ENCODE results near the gene GMDS. TPM values are rescaled to one million over a fixed set of nuclear protein-coding genes. Genes with fewer than 3 reads are reported as not detected.

GMDS gene
- polyA plus RNA-seq, 1 donor (not counting 4 experiments of a cell fraction or from before 2014, with no cell fraction given), result 22.1 TPM

DNA sequence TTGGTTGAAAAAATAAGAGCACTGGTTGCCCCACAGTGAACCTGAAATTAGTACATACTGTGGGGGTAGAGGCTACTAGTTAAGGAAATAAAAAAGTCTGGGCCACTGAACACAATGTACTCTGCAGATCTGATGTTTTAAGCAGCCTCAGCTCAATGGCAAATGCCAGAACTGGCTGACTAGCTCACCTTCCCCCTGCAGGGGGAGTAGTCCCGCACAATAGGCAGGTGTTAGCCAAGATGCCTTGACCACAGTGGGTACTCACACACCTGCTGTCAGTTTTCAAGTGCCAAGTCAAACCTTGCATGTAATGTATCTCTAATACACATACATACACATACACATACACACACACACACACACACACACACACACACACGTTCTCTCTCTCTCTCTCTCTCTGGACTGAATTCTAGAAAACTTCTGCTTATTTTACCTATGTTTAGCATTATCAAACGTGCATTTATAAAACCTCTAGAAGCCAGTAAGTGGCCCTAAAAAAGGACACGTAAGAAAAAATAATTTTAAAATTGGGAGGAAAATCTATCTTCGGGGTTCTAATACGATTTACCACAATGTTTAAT lies 36.1 kb downstream of the GMDS start:
- TF ChIP-seq EZH2 (IDR thresholded peaks at IDR 0.05; ENCODE audit: low read length), result no peak
- TF ChIP-seq, protein P1, sequence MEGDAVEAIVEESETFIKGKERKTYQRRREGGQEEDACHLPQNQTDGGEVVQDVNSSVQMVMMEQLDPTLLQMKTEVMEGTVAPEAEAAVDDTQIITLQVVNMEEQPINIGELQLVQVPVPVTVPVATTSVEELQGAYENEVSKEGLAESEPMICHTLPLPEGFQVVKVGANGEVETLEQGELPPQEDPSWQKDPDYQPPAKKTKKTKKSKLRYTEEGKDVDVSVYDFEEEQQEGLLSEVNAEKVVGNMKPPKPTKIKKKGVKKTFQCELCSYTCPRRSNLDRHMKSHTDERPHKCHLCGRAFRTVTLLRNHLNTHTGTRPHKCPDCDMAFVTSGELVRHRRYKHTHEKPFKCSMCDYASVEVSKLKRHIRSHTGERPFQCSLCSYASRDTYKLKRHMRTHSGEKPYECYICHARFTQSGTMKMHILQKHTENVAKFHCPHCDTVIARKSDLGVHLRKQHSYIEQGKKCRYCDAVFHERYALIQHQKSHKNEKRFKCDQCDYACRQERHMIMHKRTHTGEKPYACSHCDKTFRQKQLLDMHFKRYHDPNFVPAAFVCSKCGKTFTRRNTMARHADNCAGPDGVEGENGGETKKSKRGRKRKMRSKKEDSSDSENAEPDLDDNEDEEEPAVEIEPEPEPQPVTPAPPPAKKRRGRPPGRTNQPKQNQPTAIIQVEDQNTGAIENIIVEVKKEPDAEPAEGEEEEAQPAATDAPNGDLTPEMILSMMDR (optimal IDR thresholded peaks at IDR 0.05 in 1 of 3, IDR thresholded peaks at IDR 0.05 in 1 of 3, conservative IDR thresholded peaks at IDR 0.05 in 1 of 3; ENCODE audit: extremely low read depth in 1 of 3, insufficient read depth in 2 of 3, low read length in 3 of 3), result peak; percentile 80 to 94 (median 84)
- Histone ChIP-seq H3K4me1 (ENCODE audit: control insufficient read depth, extremely low read depth, insufficient read depth, low read length) (no peaks in the 10 kb centered on the region), H3K27ac (ENCODE audit: control insufficient read depth, insufficient read depth, low read length) (no peak overlapping the region), H3K27me3 (ENCODE audit: control insufficient read depth, extremely low read depth, insufficient read depth, low read length) (no peaks in the 10 kb centered on the region), H3K9me3 (ENCODE audit: control insufficient read depth, low read depth, low read length) (no peaks in the 10 kb centered on the region), H3K79me2 (ENCODE audit: control insufficient read depth, insufficient read depth, low read length) (no peaks in the 10 kb centered on the region), H3K36me3 (ENCODE audit: control insufficient read depth in 2 of 2, extremely low read depth in 1 of 2, insufficient read depth in 2 of 2, low read length in 2 of 2) (no peaks in the 10 kb centered on the region), H4K20me1 (ENCODE audit: control insufficient read depth, extremely low read depth, insufficient read depth, low read length) (no peaks in the 10 kb centered on the region), H3K4me2 (ENCODE audit: control insufficient read depth, extremely low read depth, insufficient read depth, low read depth, low read length) (no peak overlapping the region), H3K4me3 (ENCODE audit: control insufficient read depth in 2 of 3, extremely low read depth in 1 of 3, insufficient read depth in 2 of 3, low read depth in 1 of 3, low read length in 3 of 3) (no peak overlapping the region), H3K9ac (ENCODE audit: control insufficient read depth, extremely low read depth, insufficient read depth, low read length) (no peak overlapping the region), H3K9me1 (ENCODE audit: control insufficient read depth, extremely low read depth, insufficient read depth, low read length) (no peaks in the 10 kb centered on the region), H2AFZ (ENCODE audit: control insufficient read depth, low read length) (no peak overlapping the region)
- DNase-seq (ENCODE audit: low read depth, low spot score) (no peak), FAIRE-seq (peak; percentile 26)
- dilution Hi-C loops (cut with MboI; ENCODE audit: extremely low pct_ligation_motif_present, low sequenced_read_pairs), result no loop called here

DNA sequence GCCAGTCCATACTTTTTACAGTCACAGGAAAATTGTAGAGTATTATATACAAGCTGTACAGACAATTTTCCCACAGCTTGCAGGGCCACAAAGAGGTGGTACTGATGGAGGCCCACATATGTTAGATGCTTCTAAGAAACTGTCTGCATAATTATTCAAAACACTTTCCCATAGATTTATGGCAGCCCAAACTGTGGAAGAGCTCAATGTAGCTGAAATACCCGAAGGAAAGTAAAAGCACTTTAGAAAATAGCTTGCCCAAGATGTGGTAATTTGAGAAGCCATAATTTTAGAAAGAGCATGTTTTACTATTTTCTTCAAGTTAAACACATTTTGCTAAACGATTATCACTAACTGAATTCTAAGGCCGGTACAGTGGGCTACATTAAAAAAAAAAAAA lies 36.9 kb downstream of the GMDS start:
- H2AFZ ChIP-seq (ENCODE audit: control insufficient read depth, low read length), result no peak overlapping the region
- H3K4me1 ChIP-seq (ENCODE audit: control insufficient read depth, extremely low read depth, insufficient read depth, low read length), result no peaks in the 10 kb centered on the region
- no peaks in the 10 kb centered on the region for H4K20me1 ChIP-seq (ENCODE audit: control insufficient read depth, extremely low read depth, insufficient read depth, low read length)
- H3K4me2 ChIP-seq (ENCODE audit: control insufficient read depth, extremely low read depth, insufficient read depth, low read depth, low read length), result no peak overlapping the region
- H3K79me2 ChIP-seq (ENCODE audit: control insufficient read depth, insufficient read depth, low read length), result no peaks in the 10 kb centered on the region
- H3K9ac ChIP-seq (ENCODE audit: control insufficient read depth, extremely low read depth, insufficient read depth, low read length), result no peak overlapping the region
- H3K36me3 ChIP-seq (ENCODE audit: control insufficient read depth in 2 of 2, extremely low read depth in 1 of 2, insufficient read depth in 2 of 2, low read length in 2 of 2), result no peaks in the 10 kb centered on the region
- FAIRE-seq (no peak), DNase-seq (ENCODE audit: low read depth, low spot score) (no peak)
- H3K9me1 ChIP-seq (ENCODE audit: control insufficient read depth, extremely low read depth, insufficient read depth, low read length), result no peaks in the 10 kb centered on the region
- no peaks in the 10 kb centered on the region for H3K9me3 ChIP-seq (ENCODE audit: control insufficient read depth, low read depth, low read length)
- no peak for TF ChIP-seq EZH2 (IDR thresholded peaks at IDR 0.05; ENCODE audit: low read length)
- TF ChIP-seq, protein P1 (optimal IDR thresholded peaks at IDR 0.05 in 1 of 3, IDR thresholded peaks at IDR 0.05 in 1 of 3, conservative IDR thresholded peaks at IDR 0.05 in 1 of 3; ENCODE audit: extremely low read depth in 1 of 3, insufficient read depth in 2 of 3, low read length in 3 of 3), result no peak
- dilution Hi-C loops (cut with MboI; ENCODE audit: extremely low pct_ligation_motif_present, low sequenced_read_pairs), result no loop called here
- H3K4me3 ChIP-seq (ENCODE audit: control insufficient read depth in 2 of 3, extremely low read depth in 1 of 3, insufficient read depth in 2 of 3, low read depth in 1 of 3, low read length in 3 of 3), result no peak overlapping the region
- H3K27me3 ChIP-seq (ENCODE audit: control insufficient read depth, extremely low read depth, insufficient read depth, low read length), result no peaks in the 10 kb centered on the region
- H3K27ac ChIP-seq (ENCODE audit: control insufficient read depth, insufficient read depth, low read length), result no peak overlapping the region

Data from keratinocyte (primary cell).